SIG-M5 treated with dmso at 0.1 percent for 504 hours (cell line): ENCODE measurements around the gene CPNE7.
"Not testable (repeated sequence)": the region's sequence is repeated elsewhere in the genome, so short reads cannot be mapped to it uniquely, and the experiment has no call there.

Experiments
- DNase-seq: peaks from one replicate; lab custom pipeline; 2025; ENCODE audit not compliant: unreplicated experiment; lab: John Stamatoyannopoulos, UW

CPNE7 gene

DNA sequence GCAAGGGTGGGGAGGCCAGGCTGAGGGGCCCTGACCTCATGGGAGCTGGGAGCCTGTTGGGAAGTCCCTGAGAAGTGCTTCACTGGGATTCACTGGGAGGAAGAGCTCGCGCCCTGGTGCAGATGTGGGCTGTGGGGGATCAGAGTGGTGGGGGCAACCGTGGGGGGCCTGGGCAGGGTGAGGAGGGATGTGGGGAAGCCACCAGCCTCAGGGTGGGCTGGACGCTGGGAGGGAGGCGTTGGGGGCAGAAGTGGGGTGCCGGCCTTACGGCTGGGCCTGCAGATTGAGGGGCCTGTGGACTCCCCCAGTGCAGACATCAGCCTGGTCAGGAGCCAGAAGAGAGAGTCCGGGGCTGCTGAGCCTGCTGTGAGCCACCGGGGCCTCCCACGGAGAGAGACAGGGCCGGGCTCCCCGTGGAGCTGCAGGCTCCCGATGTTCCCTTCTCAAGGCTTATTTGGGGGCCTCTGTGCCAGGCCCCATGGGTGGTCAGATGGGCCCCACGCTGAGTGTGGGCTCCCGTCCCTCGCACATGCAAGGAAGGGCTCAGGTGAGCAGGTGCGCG lies 45.7 kb downstream of the CPNE7 start:
- no peak for DNase-seq

DNA sequence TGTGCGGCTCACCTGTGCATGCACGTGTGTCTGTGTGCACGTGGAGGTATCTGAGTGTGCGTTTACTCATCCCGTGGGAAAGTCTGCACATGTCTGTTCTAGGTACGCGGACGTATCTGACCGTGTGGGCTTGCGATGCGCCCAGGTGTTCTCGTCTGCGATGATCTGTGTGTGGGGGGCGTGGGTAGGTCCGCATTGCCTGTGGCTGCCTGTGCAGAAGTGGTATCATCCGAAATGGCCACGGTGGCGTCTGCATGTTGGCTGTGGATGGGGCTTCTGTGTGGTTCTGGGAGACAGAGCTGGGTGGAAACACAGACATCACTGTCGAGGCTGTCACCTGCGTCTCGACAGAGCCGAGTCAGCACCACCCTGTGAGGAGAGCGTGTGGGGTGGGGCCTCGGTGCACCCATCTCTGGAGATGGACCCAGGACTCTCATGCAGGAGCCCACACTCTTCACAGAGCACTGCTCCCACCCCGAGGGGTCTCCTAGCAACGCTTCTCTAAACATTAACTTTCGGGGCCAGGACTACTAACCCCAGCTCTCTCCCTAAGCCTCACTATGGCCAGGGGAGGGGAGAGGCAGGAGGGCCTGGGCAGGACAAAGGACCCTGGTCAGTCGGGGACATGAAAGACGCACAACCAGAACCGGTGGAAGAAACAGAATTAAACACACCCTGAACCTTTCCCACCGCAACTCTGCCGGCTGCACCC lies 46.3 kb downstream of the CPNE7 start:
- DNase-seq, result no peak

DNA sequence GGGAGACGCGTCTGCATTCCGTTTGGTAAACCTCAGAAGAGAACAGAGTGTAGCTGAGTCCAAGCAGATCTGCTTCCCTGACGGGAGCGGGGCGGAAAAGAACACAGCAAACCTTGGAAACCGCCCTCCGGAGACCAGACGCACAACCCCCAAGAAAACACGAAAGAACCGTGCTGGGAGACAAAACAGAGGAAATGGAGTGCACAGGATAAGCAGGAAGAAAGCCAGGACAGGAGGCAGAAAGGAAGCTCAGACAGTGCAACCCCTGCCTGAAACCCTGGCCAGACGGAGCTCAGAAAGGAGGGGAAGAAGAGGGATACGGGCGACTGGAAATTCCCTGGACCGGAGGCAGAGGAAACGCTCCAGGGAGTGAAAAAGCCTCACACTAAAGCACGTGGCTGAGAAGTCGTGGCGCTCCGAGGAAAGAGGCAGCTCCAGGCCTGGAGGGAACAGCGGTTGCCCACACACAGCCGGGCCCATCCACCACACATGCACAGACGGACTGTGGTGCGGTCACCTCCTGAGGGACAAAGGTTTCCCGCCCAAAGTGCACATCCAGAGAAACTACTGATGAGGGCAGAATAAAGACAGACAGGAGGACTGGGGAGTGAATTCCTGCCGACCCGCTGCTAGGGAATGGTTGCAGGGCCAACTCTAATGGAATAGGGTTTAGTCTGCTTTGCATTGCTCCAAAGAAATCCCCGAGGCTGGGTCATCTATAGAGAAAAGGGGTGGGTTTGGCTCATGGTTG lies 48.1 kb downstream of the CPNE7 start:
- no peak for DNase-seq

DNA sequence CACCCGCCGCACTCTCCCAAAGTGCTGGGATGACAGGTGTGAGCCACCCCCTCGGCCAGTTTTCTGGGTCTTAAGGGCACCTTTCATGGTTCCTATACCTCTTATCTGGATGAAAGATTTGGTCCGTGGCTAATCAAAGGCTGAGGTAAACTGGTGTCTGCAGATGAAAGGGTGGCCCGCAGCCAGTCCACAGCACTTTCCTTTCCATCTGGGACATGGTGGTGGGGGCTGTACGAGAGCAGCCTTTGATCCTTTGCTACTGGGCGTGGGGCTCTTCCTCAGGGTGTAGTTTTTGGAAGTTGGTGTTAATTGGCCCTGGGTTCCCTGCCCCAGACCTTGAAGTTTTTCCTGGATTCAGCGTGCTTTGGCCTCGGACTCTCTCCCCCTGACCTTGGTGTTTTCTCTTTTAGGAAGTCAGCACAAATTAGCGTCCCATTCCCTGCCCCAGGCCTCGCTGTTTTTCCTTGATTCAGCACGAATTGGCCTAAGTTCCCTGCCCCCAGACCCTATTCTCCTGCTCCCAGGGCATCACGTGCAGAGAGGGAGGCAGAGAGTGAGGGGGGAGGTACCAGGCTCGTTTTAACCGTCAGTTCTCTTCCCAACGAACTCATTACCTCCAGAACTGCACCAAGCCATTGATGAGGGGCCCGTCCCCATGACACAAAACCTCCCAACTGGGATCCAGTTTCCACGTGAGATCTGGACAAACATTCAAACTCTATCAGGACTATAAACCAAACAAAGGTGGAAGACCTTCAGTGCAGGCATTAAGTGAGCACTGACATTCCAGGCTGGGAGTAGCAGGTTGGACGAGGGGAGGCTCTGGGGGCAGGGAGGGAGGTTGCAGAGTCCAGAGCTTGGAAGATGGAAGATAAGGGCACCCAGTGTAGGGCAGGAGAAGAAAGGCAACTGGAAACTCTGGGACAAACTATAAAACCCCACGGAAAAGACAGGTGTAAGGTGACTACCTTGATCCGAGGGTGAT lies 49.5 kb downstream of the CPNE7 start:
- DNase-seq, result no peak

DNA sequence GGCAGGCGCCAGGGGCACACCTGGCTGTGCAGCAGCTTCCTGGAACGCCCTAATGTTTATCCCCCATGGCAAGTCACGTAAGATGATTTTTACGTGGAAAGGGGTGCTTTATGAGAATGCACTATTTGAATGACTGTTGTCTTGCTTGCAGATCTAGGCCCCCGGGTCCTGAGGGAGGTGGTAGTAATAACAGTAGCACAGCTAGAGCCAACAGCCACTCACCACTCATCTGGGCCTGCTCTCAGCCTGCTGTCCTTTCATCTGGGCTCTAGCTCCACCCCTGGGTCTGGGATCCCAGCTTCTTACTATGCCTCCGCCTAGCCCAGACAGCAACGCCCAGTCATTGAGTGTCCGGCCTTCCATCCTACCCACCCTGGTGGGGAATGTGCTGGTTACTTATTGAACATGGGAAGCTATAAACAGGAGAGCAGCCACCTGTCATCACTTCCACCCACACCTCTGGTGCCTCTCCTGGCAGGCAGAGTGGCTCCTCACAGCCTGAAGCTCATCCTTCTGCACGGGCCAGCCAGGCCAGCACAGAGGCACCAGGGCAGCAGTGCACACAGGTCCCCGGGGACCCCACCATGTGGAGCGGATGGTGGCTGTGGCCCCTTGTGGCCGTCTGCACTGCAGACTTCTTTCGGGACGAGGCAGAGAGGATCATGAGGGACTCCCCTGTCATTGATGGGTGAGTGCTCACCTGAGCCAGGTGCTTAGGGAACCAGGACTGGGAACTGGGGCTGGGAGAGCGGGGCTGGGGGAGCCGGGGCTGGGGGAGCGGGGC lies 54.5 kb downstream of the CPNE7 start:
- DNase-seq, result no peak

DNA sequence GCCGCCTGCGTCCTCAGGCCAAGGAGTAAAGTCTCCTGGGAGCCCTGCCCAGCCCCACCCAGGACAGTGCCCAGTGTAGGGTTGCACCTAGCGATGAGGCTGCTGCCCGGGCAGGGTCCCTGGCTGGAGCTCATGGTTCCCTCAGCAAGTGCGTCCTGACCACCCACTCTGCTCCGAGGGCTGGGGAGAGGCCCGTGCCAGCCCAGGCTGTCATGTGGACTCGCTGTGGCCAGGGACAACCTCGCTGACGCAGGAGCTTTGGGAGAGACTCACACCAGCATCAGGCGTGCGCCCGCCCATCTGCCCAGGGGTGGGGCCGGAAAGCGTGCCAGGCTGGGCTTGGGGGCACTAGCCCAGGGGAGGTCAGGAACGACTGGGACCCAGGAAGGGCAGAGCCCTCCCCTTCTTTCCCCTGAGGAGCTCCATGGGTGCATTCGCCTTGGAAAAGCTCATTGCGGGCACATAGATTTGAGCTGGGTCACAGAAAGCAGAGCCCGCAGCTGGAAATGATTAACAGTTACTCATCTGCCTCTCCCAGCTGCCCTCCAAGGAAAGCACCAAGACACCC lies 57.6 kb downstream of the CPNE7 start:
- no peak for DNase-seq

DNA sequence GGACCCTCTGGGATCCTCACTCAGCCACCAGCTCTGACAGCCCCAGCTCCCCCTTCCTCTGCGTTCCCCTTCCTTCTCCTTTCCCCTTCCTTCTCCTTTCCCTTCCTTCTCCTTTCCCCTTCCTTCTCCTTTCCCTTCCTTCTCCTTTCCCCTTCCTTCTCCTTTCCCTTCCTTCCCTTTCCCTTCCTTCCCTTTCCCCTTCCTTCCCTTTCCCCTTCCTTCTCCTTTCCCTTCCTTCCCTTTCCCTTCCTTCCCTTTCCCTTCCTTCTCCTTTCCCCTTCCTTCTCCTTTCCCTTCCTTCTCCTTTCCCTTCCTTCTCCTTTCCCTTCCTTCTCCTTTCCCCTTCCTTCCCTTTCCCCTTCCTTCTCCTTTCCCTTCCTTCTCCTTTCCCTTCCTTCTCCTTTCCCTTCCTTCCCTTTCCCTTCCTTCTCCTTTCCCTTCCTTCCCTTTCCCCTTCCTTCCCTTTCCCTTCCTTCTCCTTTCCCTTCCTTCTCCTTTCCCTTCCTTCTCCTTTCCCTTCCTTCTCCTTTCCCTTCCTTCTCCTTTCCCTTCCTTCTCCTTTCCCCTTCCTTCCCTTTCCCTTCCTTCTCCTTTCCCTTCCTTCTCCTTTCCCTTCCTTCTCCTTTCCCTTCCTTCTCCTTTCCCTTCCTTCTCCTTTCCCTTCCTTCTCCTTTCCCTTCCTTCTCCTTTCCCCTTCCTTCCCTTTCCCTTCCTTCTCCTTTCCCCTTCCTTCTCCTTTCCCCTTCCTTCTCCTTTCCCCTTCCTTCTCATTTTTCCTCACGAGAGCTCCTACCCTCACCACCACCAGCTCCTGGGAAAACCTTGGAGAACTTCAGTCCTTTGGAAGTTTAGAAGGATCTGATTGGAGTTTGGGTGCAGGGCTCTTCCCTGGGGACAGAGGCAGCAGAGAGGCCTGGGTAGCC lies 59.2 kb downstream of the CPNE7 start:
- DNase-seq, result not testable (repeated sequence)

DNA sequence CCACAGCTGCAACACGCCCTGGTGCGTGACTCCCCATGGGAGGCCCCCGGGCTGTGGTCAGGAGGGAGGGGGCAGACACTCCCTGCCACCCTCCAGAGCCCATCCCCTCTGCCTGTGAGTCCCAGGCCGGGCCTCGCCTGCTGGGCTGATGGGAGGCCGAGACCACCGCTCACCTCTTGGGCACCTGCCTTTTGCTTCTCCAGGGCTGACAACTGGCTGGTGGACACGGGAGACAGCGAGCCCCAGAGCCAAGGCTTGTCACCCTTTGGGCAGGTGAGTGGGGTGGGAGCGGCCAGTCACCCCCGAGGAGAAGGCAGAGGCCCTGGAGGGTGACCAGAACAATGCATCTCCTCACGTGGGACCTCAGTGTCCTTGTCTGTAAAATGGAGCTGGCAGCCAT lies 61.1 kb downstream of the CPNE7 start:
- no peak for DNase-seq

DNA sequence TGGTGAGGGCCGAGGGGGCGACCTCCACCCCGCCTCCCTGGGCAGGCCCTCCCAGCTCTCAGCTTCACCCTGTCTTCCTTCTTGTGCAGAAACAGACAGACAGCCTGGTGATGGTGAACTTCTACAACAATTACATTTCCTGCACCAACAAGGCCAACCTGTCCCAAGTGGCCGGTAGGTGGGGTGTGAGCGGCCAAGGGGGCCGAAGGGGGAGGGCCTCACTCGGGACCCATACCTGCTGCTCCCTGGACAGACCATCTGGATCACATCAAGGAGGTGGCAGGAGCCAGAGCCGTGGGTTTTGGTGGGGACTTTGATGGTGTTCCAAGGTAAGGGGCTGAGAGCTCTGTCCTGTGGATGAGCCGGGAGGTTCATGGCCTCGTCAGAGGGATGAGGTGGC lies 61.8 kb downstream of the CPNE7 start:
- no peak for DNase-seq

DNA sequence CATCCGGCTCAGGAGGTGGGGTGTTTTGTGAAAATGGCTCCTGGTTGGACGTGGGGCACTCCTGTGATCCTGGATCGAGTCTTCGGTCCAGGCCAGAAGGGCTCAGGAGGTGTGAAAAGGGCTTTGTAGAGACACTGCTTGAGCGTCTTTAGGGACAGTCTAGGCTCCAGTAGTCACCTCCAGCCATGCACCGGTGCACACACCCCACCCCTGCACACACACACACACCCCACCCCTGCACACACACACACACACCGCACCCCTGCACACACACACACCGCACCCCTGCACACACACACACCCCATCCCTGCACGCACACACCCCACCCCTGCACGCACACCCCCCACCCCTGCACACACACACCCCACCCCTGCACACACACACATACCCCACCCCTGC lies 62.9 kb downstream of the CPNE7 start:
- DNase-seq, result no peak

DNA sequence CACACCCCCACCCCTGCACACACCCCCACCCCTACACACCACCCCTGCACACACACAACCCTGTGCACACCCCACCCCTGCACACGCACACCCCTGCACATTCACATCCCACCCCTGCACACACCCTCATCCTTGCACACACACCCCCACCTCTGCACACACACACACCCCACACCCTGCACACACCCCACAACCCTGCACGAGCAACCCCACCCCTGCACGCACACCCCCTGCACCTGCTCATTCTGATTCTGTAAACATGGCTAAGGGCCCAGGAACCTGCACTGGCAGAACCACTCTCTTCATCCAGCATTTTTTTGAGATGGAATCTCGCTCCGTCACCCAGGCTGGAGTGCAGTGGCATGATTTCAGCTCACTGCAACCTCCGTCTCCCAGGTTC lies 63.8 kb downstream of the CPNE7 start:
- no peak for DNase-seq

DNA sequence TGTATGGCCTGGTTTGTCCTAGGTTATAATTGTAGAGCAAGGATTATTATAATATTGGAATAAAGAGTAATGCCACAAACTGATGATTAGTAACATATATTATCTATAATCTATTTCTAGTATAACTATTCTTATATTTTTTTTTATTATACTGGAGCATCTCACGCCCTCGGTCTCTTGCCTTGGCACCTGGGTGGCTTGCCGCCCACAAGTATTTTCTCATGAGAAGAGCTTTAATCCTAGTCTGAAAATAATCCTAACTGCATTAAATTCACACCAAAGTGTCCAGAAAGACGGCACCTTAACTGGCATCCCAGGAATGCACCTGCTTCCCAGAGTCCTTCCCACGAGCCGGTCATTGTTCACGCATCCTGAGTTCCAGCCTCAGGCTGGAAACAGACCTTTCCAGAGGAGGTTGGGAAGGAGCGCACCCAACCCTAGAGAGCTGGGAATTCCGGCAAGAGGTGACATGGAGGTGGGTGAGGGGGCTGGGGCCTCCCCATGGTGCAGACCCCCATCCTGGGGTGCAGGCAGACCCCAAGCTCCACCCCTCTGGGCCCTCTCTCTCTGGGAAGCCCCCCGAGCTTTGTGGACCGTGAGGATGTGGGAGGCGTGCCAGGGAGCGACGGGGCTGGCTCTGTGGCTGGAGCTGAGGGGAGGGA lies 66.0 kb downstream of the CPNE7 start:
- DNase-seq, result no peak

DNA sequence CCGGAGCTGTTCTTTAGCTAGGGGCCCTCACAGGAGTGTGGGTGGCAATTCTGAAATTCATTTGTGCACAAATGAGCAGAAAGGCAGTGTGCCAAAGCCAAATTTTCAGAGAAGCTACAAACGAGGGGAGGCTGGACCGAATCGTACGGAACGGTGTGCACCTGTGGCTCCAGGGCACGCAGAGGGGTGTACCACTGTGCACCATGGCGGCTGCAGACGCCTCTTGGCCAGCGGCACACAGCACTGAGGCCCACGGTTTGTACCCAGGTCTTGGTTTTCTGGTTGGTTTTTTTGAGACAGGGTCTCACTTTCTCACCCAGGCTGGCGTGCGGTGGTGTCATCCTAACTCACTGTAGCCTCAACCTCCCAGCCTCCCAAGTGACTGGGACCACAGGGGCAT lies 67.0 kb downstream of the CPNE7 start:
- no peak for DNase-seq

DNA sequence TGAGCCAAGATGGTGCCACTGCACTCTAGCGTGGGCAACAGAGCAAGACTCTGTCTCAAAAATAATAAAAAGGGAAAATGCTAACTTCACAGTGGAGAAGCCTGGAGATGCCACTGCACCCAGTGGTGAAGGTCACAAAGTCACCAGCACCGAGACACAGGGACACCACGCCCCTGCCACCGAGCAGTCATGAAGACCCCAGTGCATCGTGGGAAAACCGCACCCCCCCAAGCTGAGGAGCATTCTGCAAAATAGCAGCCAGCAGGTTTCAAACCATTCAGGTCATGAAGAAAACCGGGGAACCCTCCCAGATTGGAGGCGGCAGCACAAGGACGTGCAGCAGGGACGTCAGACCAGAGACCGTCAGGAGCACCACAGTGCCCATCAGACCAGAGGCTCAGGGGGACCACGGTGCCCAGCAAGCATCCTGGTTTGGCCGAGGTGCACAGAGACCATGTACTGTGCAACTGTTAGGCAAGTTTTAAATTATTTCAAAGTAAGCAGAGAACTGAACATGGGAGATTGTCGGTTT lies 68.3 kb downstream of the CPNE7 start:
- DNase-seq, result no peak

DNA sequence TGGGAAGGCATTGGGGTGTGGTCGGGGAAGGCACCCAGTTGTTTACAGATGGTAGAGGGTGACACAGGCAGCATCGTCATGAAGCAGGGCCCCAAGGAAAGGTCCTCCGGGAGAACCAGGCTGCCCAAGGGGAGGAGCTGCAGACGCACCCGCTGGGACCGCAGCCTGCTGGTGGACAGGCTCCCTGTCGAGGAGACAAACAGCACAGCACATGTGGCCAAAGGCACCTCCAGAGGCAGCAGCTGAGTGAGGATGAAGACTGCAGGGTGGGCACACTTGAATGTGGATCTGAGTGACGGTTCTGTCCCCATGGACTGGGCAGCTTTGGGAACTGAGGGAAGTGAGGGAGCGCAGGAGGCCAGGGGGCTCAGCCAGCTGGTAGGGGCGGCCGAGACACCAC lies 69.6 kb downstream of the CPNE7 start:
- DNase-seq, result no peak

DNA sequence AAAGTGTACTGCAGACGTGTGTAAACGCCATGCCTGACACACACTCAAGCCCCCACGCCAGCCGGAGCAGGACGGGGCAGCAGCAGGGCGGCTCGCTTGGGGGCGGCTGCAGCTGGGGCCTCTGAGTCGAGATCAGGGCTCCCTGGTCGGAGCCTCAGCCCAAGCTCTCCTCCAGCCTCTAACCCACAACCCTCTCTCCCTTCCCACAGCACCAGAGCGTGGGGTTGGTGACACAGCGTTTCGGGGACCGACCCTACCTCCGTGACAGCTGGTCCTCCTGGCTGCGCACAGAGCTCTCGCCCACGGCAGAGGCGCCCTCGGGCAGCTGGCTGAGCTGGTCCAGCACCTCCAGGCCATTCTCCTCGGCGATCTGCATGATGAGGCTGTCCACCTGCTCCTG lies 70.7 kb downstream of the CPNE7 start:
- DNase-seq, result no peak
